Stimulated activated CD8-positive, alpha-beta memory T cell treated with anti-CD3 and anti-CD28 coated beads, Interleukin-4, amount 100 ng/mL, for 48 hours (primary cell): ENCODE results near the gene PEF1.
A peak's percentile ranks its signal among the peaks of the same experiment; 100 is the strongest.

Experiments used
- DNase-seq: peaks from one replicate; pipeline ENCODE4 v3.0.0-alpha.2; 2020

Gene PEF1

GRCh38 chr1:31670593-31670964 is 25.9 kb upstream of the PEF1 start:
- DNase-seq, result no peak

GRCh38 chr1:31669786-31670592 is 25.3 kb upstream of the PEF1 start:
- DNase-seq, result peak; percentile 46

DNA sequence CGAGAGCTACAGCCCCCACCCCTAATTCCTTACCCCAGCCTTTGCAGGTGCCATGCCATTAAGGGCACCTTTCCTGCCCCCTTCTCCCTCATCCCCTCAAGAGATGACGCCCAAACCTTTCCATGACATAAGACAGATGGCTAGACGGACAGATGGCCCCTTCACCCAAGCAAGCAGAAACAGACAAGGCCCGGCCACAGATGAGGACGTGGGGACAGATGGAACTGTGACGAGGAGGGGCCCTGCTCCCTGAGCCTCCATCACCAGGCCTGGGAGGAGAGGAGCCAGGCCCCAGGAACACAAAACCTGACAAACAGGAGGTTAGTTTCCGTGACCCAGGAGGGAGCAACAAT is 24.7 kb upstream of the PEF1 start:
- no peak for DNase-seq

GRCh38 chr1:31668303-31668883 is 23.7 kb upstream of the PEF1 start:
- no peak for DNase-seq

- no peak for DNase-seq
Observed at GRCh38 chr1:31667065-31667785, 22.5 kb upstream of the PEF1 start.

GRCh38 chr1:31666263-31666963 is 21.7 kb upstream of the PEF1 start:
- DNase-seq, result no peak

DNA sequence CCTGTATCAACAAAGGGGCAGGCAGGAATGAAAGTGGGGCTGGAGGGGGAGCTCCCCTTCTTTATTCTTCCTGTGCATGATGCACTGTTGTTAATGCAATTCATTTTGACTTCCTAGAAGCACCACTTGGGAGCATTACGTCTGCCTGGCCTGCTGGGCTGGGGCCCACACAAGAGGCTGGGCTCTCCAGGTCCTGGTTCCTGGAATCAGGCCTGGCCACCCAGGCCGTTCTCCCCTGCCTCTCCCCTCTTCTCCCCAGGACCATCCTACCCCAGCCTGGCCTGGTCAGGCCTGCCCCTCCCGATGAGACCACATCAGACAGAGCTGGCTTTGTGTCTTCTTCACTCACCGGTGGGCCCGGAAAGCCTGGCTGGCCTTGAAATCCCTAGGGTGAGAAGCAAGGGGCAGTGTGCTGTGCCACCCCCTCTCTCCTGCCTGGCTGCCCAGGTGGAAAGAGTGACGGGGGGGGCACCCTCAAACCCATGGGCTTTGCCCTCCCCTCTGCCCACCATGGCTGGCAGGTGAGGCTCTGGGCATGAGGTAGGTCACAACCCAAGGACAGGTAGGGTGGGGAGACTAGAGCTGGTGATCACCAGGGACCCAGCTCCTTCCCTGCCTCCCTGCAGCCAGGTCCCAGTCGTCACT is 20.7 kb upstream of the PEF1 start:
- DNase-seq, result no peak

DNA sequence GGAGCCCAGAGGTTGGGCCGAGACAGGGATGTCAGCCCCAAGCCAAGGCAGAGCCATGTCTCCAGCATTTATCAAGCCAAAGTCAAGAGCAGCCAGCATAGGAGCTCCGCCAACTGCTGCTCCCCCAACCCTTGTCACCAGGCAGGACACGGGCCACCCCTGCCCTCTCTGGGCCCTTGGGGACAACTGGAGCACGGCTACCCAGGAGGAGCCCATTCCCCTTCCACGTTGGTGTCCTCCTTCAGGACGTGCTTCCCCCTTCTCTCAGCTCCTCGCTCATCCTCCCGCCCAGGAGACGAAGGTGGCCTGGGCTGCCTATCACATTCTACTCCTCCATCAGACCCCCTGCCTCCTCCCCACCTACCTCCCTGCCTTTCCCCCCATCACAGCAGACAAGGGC is 19.9 kb upstream of the PEF1 start:
- no peak for DNase-seq

DNA sequence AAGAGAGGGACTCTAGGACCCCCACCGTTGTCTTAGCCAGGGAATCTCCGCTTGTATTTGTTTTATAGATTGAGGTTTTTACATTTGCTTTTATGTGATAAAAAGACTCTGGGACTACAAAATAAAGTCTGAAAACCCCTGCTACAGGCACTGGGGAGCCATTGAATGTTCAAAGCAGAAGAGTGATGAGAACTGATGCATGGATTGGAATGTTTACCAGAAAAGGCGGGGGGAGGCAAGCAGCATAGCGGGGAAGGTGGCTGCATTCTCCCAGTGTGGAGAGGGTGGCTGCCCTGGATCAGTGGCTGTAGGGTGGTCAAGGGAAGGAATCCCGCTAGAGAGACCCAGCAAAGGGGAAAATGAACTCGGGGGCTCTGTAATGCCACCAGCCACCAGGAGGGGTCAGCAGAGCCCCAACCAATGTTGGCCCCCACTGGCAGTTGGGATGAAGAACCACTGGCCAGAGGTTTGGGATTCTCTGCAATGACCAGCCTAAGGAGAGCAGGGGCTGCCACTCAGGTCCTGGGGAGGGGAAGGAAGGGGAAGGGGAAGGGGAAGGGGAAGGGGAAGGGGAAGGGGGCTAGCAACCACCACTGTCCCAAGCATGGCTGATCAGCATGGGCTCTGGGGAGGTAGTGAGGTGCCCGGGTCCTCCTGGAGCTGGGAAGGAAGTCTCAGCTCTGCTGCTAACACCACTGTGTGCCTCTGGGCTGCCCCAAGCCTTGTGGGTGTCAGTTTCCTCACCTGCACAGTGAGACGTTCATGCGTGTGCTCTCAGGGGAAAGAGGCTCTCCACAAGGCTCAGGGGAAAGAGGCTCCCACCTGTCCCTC is 19.2 kb upstream of the PEF1 start:
- peak; percentile 86 for DNase-seq

- no peak for DNase-seq
Observed at GRCh38 chr1:31662463-31662862, 17.8 kb upstream of the PEF1 start.

DNA sequence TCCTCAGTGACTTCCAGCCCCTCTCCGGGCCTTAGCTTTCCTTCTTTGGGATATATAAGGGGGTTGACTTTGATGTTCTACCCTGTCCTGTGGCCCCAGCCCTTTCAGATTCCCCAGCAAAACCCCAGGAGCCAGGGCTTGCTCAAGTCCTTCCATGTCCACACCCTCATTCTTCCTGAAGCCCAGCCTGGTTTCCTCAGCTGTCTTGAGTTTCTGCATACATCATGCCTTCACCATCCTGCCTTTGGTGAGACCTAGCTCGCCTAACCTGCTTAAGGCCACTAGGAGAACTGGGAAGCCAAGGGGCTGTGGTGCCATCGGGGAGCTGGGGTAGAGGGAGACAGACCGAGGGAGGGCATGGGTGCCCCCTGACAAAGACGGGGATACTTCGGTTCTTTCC is 17.2 kb upstream of the PEF1 start:
- no peak for DNase-seq

DNA sequence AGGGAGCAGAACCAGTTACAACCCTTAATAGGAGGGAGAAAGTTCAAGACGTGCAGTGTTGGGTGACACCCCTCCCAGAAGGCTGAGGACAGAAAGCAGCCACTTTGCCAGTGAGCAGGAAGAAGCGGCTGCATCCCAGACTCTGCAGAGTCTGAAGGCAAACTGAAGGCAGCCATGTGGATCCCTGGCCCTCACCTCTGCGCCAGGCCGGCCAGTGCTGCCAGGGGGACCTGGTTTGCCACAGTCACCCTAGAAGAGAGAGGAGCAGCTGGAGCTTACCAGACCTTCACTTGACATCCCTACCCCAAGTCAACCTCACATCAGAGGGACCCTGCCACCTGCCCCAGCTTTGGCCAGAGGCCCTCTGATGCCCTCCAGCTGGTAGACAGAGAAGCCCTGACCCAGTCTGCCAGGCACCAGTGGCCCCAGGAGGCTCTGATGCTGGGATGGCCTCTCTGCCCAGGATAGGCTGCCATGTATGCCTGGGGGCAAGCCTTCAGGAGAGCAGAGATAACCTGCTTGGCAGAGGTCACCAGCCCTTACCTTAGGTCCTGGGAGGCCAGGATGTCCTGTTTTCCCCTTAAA is 16.3 kb upstream of the PEF1 start:
- no peak for DNase-seq

DNA sequence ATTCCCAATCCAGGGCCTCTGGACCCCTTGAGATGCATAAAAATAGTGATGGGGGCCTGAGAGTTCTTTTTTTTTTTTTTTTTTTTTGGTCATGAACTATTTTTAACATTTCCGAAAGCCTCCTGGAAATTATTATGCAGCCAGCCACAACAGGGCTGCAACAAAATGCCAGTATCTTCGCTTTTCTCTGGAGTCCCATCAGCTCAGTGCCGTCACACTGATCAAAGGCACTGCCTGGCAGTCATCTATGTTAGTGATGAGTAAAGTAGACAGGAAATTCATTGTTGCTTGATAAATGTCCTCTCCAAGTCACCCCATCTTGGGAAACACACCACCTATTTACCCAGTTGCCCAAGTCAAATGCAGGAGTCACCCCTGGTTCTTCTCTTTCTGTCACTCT is 15.2 kb upstream of the PEF1 start:
- no peak for DNase-seq

GRCh38 chr1:31658721-31659120 is 14.0 kb upstream of the PEF1 start:
- no peak for DNase-seq

DNA sequence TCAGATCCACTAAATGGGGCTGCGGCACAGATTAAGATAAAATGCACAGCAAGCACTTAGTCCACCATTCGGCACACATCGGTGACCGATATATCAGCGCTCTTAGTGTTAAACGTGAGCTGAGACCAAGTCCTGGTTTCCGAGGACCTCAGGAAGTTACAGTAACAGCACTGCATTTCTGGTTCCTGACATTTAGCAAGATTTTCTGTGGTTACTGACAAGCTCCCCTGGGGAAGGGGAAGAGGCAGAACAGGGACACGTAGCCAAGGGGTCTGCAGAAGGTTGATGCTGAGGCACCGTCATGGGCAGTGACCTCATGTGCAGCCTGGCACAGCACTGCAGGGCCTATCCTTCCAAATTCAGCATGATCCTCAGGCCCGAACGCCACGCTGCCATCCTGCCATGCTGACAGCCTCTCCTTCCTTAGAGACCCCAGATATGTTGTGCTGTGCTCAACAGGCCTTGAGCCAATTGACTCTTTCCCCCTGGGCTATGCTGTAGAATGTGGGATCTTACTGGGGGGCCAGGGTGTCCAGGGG is 13.4 kb upstream of the PEF1 start:
- DNase-seq, result no peak

- no peak for DNase-seq
Observed at GRCh38 chr1:31657020-31657804, 12.5 kb upstream of the PEF1 start.

GRCh38 chr1:31655756-31656155 is 11.1 kb upstream of the PEF1 start:
- DNase-seq, result no peak

DNA sequence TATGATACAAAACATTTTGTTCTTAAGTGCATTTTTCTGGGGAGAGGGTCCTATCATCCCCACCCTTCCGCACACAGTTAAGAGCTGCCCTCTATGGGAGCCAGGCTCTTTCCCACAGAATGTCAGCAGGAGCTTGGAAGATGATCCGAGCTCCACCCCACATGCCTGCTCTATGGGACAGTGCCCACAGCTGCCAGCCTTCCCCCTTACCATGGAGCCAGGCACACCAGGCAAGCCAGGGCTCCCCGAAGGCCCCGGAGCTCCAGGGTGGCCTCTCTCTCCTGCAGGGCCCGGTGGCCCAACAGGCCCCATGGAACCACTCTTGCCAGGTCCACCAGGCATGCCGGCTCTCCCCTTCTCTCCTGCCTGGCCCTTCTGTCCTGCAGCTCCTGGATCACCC is 10.4 kb upstream of the PEF1 start:
- no peak for DNase-seq

DNA sequence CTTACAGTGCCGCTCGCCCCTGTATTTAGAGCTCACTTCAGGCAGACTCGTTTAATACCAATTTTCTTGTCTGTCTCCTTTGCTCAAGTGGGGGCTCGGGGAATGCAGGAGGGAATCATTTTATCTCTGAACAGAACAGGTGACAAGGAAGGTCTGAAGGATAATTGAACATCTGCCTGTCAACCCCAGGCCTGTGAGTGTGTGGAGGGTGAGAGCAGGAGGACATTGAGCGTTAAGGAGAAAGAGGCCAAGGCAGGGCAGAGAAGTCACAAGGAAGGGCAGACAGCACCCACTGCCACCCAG is 9.7 kb upstream of the PEF1 start:
- DNase-seq, result no peak

DNA sequence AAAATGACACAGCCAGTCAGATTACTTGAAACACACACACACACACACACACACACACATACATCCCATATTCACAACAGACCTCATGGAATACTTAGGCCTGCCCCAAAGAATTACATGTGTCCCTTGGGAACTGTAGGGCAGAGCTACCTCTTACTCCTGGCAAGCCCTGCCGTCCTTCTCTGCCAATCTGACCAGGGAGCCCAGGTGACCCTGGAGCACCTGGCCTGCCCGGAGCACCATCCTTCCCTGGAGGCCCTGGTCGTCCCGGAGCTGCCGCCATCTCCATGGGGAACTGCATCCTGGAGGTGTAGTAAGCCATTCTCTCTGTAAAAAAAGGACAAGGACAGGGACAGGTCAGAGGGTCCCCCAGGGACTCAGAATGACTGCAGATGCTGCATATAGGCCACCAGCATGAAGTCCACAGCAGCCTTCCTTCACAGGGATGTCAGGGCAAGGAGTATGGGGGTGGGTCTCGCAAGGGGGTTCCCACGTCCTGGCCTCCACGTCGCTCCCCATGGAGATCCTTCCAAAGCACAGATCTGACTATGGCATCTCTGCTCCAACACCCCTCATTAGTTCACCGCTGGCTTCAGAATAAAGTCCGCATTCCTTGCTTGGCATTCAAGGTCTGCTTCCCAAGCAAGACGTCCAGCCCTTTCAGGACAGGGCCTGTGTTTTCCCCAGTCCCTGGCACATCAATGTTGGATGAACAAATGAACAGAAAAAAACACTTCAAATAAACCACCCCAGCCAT is 9.2 kb upstream of the PEF1 start:
- no peak for DNase-seq
